Inflammatory macrophage (primary cell): Measurements from ENCODE around the gene RIPOR3.

Source experiments
- DNase-seq, 2 donors: peaks; one replicate each; pipeline ENCODE4 v3.0.0-alpha.2; 2020 to 2022

The RIPOR3 gene

GRCh38 chr20:50588034-50588736 is 103.2 kb downstream of the RIPOR3 start:
- DNase-seq: peak; percentile 65 to 71

GRCh38 chr20:50587291-50587961 is 103.9 kb downstream of the RIPOR3 start:
- DNase-seq: no peak

GRCh38 chr20:50586531-50587232 is 104.7 kb downstream of the RIPOR3 start:
- DNase-seq: no peak

- DNase-seq: no peak
These were observed 105.7 kb downstream of the RIPOR3 start for GRCh38 chr20:50585678-50586077.

GRCh38 chr20:50585214-50585613 is 106.1 kb downstream of the RIPOR3 start:
- no peak for DNase-seq

- no peak for DNase-seq
These were observed 106.7 kb downstream of the RIPOR3 start for GRCh38 chr20:50584687-50585086.

GRCh38 chr20:50583442-50584150 is 107.7 kb downstream of the RIPOR3 start:
- no peak for DNase-seq

GRCh38 chr20:50582591-50583234 is 108.6 kb downstream of the RIPOR3 start:
- DNase-seq: no peak

GRCh38 chr20:50582092-50582491 is 109.2 kb downstream of the RIPOR3 start:
- DNase-seq: no peak

- no peak for DNase-seq
These were observed 110.3 kb downstream of the RIPOR3 start for GRCh38 chr20:50580842-50581544.

GRCh38 chr20:50580016-50580747 is 111.2 kb downstream of the RIPOR3 start:
- peak; percentile 42 to 51 for DNase-seq

- no peak for DNase-seq
These were observed 111.8 kb downstream of the RIPOR3 start for GRCh38 chr20:50579511-50579910.

GRCh38 chr20:50578778-50579165 is 112.6 kb downstream of the RIPOR3 start:
- DNase-seq: no peak

- DNase-seq: no peak
These were observed 113.1 kb downstream of the RIPOR3 start for GRCh38 chr20:50578061-50578777.

GRCh38 chr20:50577175-50578018 is 113.9 kb downstream of the RIPOR3 start:
- DNase-seq: no peak

GRCh38 chr20:50575865-50576720 is 115.2 kb downstream of the RIPOR3 start:
- peak; percentile 40 to 62 for DNase-seq

GRCh38 chr20:50574586-50574985 is 116.8 kb downstream of the RIPOR3 start:
- no peak for DNase-seq

- DNase-seq: no peak
These were observed 117.2 kb downstream of the RIPOR3 start for GRCh38 chr20:50574108-50574507.
